GM19193 (cell line): ENCODE results near the gene KLHL35.

Experiments
- POLR2A ChIP-seq: IDR thresholded peaks from 4 replicates; pipeline ENCODE4 v1.6.1; 2011; ENCODE audit not compliant: insufficient read depth, insufficient read length; ENCODE audit errors: extremely low read depth

Gene KLHL35

DNA sequence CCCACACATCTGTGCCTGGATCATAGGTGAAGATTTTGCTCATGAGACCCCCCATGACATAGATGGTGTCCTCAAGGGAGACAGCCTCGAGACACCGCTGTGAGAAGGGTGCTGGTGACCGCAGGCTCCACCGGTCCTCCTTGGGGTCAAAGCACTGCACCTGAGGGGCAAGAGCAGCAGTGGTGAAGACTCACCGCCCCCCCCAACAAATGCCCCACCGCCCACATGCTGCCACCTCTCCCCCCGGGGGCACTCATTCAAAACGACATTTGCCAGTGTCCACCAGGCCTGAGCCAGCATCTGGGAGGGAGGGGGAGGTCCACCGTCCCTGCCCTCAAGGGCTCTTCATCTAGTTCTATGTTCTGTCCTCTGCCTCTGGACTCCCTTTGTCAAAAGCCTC, 9.3 kb downstream of the KLHL35 start:
- no peak for TF ChIP-seq POLR2A

DNA sequence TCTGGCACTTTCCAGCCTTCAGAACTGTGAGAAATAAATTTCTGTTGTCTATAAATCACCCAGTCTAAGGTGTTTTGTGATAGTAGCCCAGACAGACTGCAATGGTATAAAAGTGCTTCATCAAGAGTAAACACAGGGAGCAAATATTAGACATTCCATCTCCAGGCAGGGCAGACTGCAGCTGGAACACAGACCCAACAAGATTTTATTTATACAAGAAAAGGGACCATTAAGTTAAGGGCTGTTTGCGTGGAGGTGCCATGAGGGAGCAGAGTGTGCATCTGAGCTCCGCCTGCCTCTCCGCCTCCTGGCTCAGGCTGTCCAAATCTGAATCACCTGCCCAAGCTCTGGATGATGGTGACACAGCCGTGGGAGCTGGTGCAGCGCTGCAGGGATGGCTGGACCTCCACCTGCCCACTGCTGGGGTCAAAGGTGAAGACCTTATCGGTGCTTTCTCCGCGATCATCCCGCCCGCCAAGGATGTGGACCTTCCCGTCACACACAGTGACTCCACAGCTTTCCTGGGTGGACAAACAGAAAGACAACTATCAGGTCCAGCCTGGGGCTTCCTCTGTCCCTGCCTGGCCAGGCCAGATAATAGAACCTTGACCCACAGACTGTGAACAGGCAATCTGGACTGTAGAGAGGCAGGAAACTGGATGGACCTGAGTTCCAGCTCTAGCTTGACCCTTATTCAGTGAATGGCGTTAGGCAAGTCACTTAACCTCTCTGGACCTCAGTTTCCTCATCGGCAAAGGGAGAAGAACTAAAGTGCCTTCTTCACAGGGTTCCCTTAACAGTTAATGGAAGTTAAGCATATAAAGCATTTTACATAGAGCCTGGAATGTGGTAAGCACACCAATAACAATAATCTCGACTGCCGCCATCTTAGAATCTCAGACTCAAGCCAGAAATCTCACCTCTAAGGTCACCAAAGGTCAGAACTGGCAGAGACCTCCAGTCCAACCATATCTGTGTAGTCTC, 10.5 kb downstream of the KLHL35 start:
- no peak for TF ChIP-seq POLR2A

DNA sequence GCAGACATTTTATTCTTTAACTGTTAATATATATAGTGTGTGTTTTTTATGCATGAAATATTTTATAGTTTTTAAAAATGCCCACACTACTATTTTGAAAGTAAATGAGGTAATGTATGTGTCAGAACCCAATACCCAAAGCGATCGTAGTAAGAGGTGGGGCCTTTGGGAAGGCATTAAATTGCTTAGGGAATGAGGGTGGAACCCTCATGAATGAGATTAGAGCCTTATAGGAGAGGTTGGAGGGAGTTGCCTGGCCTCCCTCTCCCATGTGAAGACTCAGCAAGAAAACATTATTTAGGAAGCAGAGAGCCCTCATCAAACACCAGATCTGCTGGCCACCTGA, 11.1 kb downstream of the KLHL35 start:
- TF ChIP-seq POLR2A = no peak

DNA sequence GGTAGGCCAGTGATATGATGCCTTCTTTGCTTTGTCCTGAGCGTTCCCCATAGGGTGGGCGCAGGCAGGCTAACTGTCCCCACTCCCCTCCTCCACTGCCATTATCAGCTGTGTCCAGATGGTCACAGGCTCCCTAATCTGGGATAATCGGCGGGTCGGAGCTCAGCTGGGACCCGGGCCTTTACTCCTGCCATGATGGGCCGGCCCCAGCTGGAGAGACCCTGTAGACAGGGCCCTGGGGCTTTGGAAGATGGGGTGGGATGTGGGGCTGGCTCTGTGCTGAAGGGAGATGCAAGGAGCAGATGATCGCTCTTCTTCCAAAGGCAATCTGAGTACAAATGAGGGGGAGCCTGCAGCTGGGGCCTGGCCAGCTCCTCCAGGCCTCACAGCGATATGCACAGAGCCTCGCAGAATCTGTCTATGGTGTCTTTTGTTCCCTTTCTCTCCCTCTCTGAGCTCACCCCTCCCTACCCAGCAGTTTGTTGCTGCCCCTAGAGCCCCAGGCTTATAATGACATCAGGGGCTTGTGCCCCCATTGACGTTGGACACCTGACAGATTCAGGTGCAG, 11.9 kb downstream of the KLHL35 start:
- no peak for TF ChIP-seq POLR2A

DNA sequence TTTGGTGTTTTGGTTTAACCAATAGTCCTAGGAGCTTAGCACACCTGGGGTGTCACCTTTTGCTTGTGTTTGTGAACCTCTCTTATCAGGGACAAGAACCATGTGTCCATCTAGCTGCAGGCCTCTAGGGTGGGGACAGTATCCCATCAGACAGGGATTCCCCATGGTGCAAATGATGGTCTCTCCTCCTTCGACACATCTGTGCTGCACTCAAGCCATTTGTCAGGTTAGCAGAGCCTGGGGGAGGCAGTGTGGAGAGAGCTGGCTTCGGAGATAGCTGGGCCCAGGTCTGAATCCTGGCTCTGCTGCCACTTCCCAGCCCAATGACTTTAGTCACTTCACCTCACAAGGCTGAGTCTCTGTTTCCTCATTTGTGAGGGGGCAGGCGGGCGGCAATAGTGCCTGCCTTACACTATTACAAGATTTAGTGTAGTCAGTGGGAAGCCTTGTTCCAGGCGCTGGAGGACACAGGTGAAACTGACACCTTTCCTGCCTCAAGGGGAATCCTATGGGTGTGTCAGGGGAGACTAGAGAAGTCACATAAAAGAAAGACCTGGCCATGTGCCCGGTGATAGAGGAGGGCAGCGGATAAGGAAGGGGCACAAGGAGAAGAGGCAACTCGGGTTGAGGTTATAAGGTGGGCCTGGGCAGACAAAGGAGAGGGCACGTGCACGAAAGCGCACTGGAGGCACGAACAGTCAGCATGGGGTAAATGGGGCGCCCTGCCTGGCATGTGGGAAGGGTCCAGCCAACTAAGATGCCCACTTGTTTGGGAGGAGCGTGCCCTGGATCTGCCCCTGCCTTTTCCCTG, 12.6 kb downstream of the KLHL35 start:
- TF ChIP-seq POLR2A = no peak

DNA sequence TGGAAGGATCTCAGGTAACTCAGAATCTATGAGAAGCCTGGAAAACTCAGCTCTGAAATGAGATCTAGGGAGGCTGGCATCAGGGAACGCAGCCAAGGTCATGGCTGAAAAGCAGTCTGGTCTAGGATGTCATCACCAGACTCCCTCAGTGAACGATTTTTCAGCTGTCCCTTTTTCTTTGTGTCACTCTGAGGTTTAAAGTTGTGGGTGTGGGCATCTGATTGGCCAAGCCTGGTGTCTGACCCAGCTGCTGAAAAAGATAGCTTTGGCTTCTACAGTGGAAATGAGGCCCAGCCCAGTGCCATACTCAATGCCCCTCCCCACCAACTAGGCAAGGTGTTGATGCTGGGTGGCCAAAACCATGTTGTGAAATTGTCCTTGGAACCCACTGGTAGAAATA, 19.1 kb downstream of the KLHL35 start:
- no peak for TF ChIP-seq POLR2A

DNA sequence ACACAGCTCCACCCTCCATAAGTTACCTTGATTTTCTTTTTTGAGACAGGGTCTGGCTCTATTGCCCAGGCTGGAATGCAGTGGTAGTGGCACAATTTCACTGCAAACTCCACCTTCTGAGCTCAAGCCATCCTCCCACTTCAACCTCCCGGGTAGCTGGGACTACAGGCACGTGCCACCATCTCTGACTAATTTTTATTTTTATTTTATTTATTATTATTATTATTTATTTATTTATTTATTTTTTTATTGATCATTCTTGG, 24.1 kb downstream of the KLHL35 start:
- no peak for TF ChIP-seq POLR2A

DNA sequence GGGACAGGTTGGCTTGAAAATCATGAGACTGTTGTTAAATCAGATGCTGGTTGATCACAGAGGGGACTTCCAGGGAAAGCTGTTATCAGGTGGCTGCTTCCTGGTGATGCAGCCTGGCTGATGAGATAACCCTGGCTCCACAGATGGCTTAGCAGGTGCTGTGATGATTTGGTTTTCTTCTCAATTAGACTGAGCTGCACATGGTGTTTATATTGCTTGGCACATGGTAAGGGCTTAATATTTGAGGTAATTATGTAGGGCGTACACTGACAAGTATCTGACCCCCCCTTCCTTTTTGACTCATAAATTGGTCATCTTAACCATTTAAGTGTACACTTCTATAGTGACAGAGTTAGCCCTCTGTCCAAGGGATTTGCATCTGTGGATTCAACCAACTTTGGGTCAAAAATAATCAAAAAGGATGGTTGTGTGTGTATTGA, 26.6 kb downstream of the KLHL35 start:
- no peak for TF ChIP-seq POLR2A

DNA sequence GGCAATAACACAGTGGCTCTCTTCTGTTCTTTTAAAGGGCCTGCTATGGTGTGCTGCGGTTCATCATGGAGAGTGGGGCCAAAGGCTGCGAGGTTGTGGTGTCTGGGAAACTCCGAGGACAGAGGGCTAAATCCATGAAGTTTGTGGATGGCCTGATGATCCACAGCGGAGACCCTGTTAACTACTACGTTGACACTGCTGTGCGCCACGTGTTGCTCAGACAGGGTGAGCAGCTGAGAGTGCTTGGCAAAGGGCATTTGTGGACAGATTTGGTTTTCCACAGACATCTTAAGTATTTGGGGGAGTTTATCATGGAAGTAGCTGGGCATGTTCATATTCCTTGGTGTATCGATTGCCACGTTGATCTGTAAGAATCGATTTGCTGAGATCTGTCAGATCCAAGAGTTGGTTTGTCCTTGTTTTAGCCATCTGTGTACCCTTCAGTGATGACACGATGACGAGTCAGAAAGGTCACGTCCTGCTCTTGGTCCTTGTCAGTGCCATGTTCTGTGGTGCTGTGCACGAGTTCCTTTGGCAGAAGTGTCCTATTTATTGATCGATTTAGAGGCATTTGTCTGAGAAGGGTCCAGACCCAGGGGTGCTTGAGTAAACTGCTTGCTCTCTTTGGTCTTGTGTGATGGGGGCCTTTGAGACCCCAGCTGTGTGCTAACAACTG, 28.9 kb downstream of the KLHL35 start:
- TF ChIP-seq POLR2A = no peak

DNA sequence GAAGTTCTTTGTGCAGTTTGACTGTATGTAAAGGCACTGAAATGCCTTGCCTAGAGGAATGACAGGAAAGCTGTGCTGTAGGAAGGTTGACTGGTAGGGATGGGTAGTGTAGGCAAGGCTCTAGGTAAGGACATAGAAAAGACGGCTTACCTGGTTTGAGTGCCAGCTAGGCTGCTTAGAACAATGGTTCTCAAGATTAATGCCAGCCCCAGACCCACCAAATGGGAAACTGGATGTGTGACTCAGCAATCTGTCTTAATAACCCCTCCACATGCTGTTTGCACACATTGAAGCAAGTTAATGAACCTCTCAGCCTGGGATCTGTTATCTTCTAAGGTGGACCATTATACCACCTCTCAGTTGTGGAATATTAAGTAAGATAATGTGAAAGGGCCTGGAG, 30.0 kb downstream of the KLHL35 start:
- TF ChIP-seq POLR2A = no peak

DNA sequence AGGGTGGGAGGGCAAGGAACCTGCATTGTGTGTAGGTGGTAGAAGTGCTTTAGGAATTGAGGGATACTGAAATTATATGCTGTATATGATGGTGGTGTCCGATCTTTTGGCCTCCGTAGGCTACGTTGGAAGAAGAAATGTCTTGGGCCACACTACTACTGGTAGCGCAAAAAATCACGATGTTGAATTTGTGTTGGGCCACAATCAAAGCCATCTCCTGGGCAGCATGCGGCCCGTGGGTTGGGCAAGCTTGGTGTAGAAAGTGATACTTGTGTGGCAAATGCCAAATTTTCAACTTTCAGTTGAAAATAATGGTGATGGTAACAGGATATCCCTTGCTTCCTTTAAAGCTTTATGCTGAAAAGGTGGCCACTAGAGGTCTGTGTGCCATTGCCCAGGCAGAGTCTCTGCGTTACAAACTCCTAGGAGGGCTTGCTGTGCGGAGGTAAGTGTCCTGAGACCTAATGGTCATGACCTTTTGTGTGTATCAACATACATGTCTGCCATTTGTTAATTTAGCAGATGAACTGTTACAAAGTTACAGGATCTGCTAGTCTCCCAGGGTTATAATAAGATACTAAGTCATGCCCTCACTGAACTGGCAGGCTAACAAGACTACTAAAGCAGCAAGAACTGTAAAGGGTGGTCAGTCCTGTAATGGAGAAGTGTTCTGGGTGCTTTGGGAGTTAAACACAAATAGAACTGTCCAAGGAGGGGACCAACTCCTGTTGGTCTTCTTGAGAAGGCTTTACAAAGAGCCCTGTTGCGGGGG, 30.8 kb downstream of the KLHL35 start:
- TF ChIP-seq POLR2A = no peak

DNA sequence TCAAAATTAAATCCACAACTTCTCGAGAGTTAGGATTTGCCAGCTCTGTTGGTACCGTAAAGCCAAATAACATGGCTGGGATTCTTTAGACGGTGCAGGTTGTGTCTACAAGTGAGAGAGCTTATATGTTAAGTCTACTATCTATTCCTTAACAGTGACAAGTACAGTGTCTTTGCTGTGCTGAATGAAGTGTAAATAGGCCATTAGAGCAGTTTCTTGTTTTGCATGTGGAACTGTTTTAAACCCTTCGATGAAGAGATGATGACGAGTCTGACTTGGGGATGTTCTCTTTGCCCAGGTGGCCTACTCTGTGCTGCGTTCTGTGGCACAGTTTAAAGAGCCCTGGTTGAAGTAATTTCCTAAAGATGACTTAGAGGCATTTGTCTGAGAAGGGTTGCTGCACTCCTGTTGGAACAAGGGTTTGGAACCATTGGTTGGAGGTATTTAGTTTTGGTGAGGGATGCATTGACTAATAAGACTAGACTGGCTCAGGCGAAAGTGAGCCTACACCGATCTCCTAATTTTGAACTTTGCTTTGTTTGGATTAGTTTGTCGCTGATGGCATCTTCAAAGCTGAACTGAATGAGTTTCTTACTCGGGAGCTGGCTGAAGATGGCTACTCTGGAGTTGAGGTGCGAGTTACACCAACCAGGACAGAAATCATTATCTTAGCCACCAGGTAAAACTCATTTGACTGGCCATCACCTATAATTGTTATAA, 32.7 kb downstream of the KLHL35 start:
- TF ChIP-seq POLR2A = no peak

DNA sequence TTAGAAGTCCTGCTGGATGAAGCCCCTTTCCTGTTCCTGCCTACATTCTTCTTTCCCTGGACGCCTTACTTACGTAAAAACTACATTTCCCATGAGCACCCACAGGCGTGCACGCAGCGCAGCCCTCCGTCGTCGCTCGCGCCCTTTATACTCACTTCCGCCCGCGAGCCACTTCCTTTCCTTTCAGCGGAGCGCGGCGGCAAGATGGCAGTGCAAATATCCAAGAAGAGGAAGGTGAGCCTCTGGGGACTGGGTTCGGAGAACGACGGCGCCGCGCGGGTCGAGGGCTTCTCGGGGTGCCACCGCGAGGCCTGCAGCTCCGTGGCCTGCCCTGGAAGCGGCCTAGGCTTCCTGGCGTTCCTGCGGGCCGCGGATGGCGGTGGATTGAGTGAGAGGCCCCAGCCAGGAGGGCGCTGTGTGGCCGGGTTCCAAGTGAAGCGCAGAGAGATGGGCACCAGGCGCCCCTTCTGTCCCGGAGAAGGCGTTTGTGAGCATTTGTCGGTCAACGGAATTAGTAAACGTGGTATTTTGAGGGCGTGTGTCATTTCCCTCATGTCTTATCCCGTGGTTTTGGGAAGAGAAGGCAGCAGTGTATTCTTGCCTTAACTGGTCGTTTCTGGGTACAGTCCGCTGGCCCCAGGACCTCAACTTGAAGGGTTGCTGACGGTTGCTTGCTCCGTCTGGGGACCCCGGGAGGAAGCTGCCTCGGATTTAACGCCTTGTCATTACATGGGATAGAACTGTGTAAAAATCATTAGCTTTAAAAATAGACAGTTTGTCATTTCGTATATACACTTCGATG, 33.5 kb downstream of the KLHL35 start, which contains the start of gene RPS3:
Gene RPS3 (plus strand): TSS at position 175 of the 802 bp plus-strand sequence. CDS start 30 bp downstream, at position 205.
- TF ChIP-seq POLR2A = peak; percentile 98
